VCaP (cell line): ENCODE data around the gene SLC37A2.
A peak's percentile ranks its signal among the peaks of the same experiment; 100 is the strongest.

Experiments
- H3K27ac ChIP-seq: fragments of 450-650 bp; 2 replicates; pipeline ENCODE4 v1.5.1; 2017
- CTCF ChIP-seq: fragments of 450-650 bp; conservative IDR thresholded peaks from 2 replicates; pipeline ENCODE4 v1.5.1; 2017; ENCODE audit warnings: mild to moderate bottlenecking, moderate library complexity

SLC37A2 gene

GRCh38 chr11:125112208-125112604, 49.1 kb downstream of the SLC37A2 start:
- TF ChIP-seq CTCF: no peak

GRCh38 chr11:125114518-125114917, 51.4 kb downstream of the SLC37A2 start:
- no peak for TF ChIP-seq CTCF
- H3K27ac ChIP-seq: no peak overlapping the region

More at GRCh38 chr11:125112208-125112604, 49.1 kb downstream of the SLC37A2 start:
- peak overlapping the region; percentile 73 for H3K27ac ChIP-seq

GRCh38 chr11:125117429-125117828, 54.3 kb downstream of the SLC37A2 start:
- TF ChIP-seq CTCF: no peak
- no peak overlapping the region for H3K27ac ChIP-seq

GRCh38 chr11:125123194-125123946, 60.3 kb downstream of the SLC37A2 start:
- TF ChIP-seq CTCF: no peak
- H3K27ac ChIP-seq: peak overlapping the region; percentile 37

GRCh38 chr11:125123947-125124617, 61.0 kb downstream of the SLC37A2 start:
- H3K27ac ChIP-seq: peak overlapping the region; percentile 37
- peak; percentile 78 for TF ChIP-seq CTCF

- H3K27ac ChIP-seq: no peak overlapping the region
- TF ChIP-seq CTCF: no peak
Measured at GRCh38 chr11:125124618-125124992, 61.5 kb downstream of the SLC37A2 start.

GRCh38 chr11:125128450-125128849, 65.3 kb downstream of the SLC37A2 start:
- H3K27ac ChIP-seq: no peak overlapping the region
- TF ChIP-seq CTCF: no peak
